Muscle layer of colon (tissue), 2 donors: Measurements from ENCODE around the gene KIF24.
"Not testable (repeated sequence)": the region's sequence is repeated elsewhere in the genome, so short reads cannot be mapped to it uniquely, and the experiment has no call there.

ENCODE experiments used
- H3K27ac ChIP-seq: one replicate; pipeline ENCODE4 v1.7.0; 2013; ENCODE audit warnings: low read depth, mild to moderate bottlenecking, low read length, moderate library complexity
- H3K27me3 ChIP-seq, 2 donors: one replicate each; pipeline ENCODE4 v1.7.0; 2013; ENCODE audit warnings: low read length in 2 of 2, mild to moderate bottlenecking in 2 of 2; ENCODE audit not compliant: insufficient read depth in 2 of 2, control insufficient read depth in 1 of 2
- H3K36me3 ChIP-seq: one replicate; pipeline ENCODE4 v1.7.0; 2013; ENCODE audit warnings: mild to moderate bottlenecking, low read length; ENCODE audit not compliant: insufficient read depth
- H3K4me1 ChIP-seq: one replicate; pipeline ENCODE4 v1.7.0; 2013; ENCODE audit warnings: mild to moderate bottlenecking, low read length; ENCODE audit not compliant: insufficient read depth
- H3K4me3 ChIP-seq, 2 donors: one replicate each; pipeline ENCODE4 v1.7.0; 2013; ENCODE audit warnings: low read length in 2 of 2, low read depth in 1 of 2, mild to moderate bottlenecking in 1 of 2, moderate library complexity in 1 of 2
- H3K9ac ChIP-seq: one replicate; pipeline ENCODE4 v1.7.0; 2013; ENCODE audit warnings: low read length
- H3K9me3 ChIP-seq: one replicate; pipeline ENCODE4 v1.7.0; 2013; ENCODE audit warnings: mild to moderate bottlenecking, low read length
- donor health status: abdominal sarcoma.
- donor health status: Adenocarcinoma of cecum.

KIF24 gene

DNA sequence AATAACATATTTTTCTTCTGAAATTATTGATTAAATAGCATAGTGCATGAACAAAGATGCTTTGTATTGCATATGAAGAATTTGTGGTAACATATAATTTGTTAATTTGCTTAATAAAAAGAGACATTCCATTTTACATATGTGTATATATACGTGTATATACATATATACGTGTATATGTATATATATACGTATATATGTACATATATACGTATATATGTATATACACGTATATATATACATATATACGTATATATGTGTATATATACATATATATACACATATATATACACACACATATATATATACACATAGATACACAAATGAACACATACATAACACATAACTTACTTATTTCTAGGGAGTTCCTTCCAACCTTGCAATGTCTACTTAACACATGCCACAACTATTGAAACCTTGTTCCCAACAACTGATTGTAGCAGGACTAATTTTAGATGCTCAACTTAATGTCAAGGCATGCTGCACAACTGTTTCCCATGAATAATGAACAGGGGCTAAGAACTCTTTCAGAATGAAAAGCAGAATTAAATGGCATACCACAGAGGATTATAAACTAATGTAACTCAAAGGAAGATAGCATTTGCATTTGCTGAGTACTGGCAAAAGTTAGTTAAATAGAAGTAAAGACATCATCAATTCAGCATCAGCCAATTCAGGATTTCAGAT is 17.4 kb downstream of the KIF24 start:
- Histone ChIP-seq H3K4me1 (no peaks in the 10 kb centered on the region), H3K27me3 (no peaks in the 10 kb centered on the region), H3K36me3 (no peaks in the 10 kb centered on the region), H3K4me3 (no peak overlapping the region), H3K9ac (no peak overlapping the region), H3K27ac (no peak overlapping the region), H3K9me3 (no peaks in the 10 kb centered on the region)

DNA sequence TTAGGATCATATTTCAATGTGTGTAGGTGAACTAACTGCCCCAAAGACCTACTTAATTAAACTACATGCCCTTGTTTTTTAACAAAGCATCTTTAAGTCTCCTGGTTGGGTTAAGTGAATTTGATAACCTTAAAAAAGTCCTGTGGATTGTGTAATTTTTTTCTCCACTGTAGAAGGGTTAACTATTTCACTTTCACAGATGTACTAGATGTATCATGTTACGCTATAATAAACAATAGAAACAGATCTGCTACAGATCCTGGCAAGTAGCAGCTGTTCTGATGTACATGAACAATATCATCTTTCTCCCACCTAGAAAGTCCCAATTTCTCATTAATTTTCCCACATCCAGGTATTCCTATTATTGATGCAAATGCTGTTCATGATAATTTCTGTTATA is 18.9 kb downstream of the KIF24 start:
- no peak overlapping the region for H3K4me3 ChIP-seq
- H3K9ac ChIP-seq = no peak overlapping the region
- no peaks in the 10 kb centered on the region for H3K36me3 ChIP-seq
- H3K27ac ChIP-seq = no peak overlapping the region
- no peaks in the 10 kb centered on the region for H3K4me1 ChIP-seq
- no peaks in the 10 kb centered on the region for H3K9me3 ChIP-seq
- H3K27me3 ChIP-seq = no peaks in the 10 kb centered on the region

DNA sequence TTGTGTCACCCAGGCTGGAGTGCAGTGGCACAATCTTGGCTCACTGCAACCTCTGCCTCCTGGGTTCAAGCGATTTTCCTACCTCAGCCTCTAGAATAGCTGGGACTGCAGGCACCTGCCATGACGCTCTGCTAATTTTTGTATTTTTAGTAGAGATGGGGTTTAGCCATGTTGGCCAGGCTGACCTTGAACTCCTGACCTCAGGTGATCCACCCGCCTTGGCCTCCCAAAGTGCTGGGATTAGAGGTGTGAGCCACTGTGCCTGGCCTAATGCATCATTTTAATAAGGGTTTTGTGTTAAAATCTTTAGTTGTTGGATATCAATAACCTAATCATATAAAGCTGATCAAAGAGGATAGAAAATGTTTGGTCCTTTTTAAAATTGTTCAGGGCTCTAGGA is 20.8 kb downstream of the KIF24 start:
- H3K4me3 ChIP-seq, H3K9ac ChIP-seq, H3K36me3 ChIP-seq, H3K9me3 ChIP-seq, H3K27me3 ChIP-seq, H3K4me1 ChIP-seq, H3K27ac ChIP-seq: not testable (repeated sequence)

DNA sequence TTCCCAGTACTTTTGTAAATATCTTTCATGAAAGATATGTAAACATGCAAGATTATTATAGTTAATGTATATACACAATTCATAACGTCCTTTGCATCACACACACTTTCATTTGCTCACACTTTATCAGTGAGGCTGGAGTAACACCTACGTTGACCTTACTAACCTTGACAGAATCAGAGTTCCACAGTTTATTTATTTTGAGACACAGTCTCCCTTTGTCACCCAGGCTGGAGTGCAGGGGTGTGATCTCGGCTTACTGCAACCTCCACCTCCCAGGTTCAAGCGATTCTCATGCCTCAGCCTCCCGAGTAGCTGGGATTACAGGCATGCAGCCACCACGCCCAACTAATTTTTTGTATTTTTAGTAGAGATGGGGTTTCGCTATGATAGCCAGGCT is 28.0 kb downstream of the KIF24 start:
- H3K4me1 ChIP-seq, H3K27ac ChIP-seq, H3K9me3 ChIP-seq, H3K4me3 ChIP-seq, H3K36me3 ChIP-seq, H3K27me3 ChIP-seq, H3K9ac ChIP-seq: not testable (repeated sequence)

DNA sequence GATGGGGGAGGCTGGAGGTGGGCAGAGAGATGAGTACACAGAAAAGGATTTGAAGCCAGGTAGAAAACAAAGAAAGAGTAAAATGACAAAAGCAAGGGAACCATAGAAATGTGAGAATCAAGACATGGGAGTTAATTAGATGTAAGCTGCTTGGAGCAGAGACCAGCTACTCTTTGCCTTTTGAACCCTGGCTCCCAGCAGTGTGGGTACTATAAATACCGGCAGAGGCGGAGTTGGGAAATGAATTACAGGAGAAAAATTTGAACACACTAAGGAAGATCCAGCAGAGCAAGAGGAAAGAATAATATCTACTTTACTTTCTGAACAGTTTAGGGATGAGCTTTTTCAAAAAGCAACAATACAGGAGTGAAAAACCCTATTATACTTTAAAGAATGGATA is 36.5 kb downstream of the KIF24 start:
- H3K9me3 ChIP-seq = no peaks in the 10 kb centered on the region
- H3K9ac ChIP-seq = no peak overlapping the region
- H3K36me3 ChIP-seq = no peaks in the 10 kb centered on the region
- no peaks in the 10 kb centered on the region for H3K4me1 ChIP-seq
- H3K27me3 ChIP-seq = no peaks in the 10 kb centered on the region
- H3K4me3 ChIP-seq = no peak overlapping the region
- no peak overlapping the region for H3K27ac ChIP-seq

DNA sequence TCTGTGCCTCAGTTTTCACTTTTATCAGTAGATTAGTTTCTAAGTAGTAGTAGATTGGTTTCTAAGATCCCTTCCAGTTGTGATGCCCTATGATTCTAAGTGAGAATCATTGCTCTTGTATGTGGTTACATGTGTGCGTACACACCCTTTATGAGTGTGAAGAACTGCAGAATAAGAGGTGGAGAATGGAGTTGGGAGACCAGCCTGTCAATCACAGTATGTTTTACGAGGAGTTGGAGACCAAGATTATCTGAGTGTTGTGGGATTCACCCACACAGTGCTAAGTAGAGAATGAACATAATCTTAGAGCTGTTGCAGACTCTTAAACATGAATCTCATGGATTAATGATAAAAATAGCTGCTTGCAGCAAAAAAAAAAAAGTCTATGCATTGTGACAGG is 37.6 kb downstream of the KIF24 start:
- H3K9ac ChIP-seq = no peak overlapping the region
- H3K4me3 ChIP-seq = no peak overlapping the region
- no peaks in the 10 kb centered on the region for H3K4me1 ChIP-seq
- H3K9me3 ChIP-seq = no peaks in the 10 kb centered on the region
- no peak overlapping the region for H3K27ac ChIP-seq
- no peaks in the 10 kb centered on the region for H3K36me3 ChIP-seq
- H3K27me3 ChIP-seq = no peaks in the 10 kb centered on the region

DNA sequence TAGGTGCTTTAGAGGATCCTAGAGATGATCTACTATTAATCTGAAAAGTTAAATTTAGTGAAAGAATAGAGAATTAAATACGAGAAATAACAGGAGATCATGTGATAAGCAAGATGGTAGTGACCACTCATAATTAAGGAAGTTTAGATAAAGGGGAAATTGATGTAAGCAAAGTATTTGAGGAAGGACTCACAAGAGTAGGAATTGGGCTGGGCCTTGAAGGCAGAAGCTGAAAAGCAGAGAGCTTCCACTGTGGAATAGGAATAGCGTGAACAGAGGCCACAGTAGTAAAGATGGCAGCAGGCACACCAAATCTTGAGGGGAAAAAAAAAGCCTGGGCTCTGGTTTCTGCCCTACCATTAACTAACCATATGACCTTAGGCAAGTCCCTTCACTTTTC is 38.0 kb downstream of the KIF24 start:
- no peaks in the 10 kb centered on the region for H3K27me3 ChIP-seq
- no peaks in the 10 kb centered on the region for H3K36me3 ChIP-seq
- no peaks in the 10 kb centered on the region for H3K4me1 ChIP-seq
- H3K4me3 ChIP-seq = no peak overlapping the region
- no peaks in the 10 kb centered on the region for H3K9me3 ChIP-seq
- no peak overlapping the region for H3K27ac ChIP-seq
- no peak overlapping the region for H3K9ac ChIP-seq

DNA sequence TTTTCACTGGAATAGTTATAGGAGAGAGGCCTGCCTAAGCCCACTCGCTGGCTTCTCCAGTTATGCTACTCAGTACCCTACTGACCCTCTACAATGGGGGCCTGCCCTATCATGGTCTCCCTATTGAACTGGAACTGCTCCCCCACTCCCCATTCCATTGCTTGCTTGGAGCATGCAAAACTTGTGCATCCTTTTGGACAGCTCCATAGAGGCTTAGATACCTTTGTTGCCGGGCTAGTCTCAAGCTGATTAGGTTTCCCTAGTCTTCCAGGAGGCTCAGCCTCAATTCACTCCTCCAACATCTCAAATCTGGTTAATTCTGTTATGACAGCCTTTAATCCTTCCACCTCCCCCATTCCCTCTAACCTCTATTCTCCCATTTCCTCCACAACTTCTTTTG is 39.9 kb downstream of the KIF24 start:
- H3K36me3 ChIP-seq = no peaks in the 10 kb centered on the region
- H3K4me1 ChIP-seq = no peaks in the 10 kb centered on the region
- H3K9me3 ChIP-seq = no peaks in the 10 kb centered on the region
- no peak overlapping the region for H3K9ac ChIP-seq
- H3K4me3 ChIP-seq = no peak overlapping the region
- no peaks in the 10 kb centered on the region for H3K27me3 ChIP-seq
- no peak overlapping the region for H3K27ac ChIP-seq

DNA sequence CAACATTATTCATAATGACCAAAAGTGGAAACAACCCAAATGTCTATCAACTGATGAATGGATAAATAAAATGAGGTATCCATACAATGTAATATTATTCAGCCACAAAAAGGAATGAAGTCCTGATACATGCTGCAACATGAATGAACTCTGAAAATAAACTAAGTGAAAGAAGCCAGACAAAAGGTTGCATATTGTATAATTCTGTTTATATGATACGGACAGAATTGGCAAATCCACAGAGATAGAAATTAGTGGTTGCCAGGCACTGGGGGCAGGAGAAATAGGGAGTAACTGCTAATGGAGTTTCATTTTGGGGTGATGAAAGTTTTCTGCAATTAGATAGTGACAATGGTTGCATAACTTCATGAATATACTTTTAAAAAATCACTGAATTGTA is 47.0 kb downstream of the KIF24 start:
- Histone ChIP-seq H3K4me1 (peaks cover 7% of the 10 kb centered on the region), H3K4me3 (no peak overlapping the region), H3K27me3 (no peaks in the 10 kb centered on the region), H3K27ac (no peak overlapping the region), H3K36me3 (no peaks in the 10 kb centered on the region), H3K9me3 (no peaks in the 10 kb centered on the region), H3K9ac (no peak overlapping the region)

DNA sequence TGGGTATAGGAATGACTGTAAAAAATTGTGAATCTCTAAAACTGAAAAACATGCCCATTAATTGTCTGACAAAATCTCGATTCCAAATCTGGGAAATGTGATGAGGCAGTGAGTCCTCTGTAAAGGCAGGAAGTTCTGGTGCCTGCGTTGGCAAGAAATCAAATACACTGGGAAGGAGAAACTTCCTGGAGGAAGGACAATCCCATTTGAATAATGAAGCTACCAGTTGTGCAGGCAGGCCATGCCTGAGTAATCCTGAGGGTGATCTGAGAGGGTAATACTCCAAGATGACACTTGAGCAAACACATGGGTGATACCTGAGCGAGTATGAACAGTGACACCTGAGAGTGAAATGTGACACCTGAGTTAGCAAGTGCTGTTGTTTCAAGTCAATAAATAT is 49.7 kb downstream of the KIF24 start:
- Histone ChIP-seq H3K27ac (no peak overlapping the region), H3K36me3 (no peaks in the 10 kb centered on the region), H3K4me1 (peaks cover 7% of the 10 kb centered on the region), H3K9me3 (no peaks in the 10 kb centered on the region), H3K4me3 (no peak overlapping the region), H3K27me3 (no peaks in the 10 kb centered on the region), H3K9ac (no peak overlapping the region)
